Keratinocyte (primary cell): ENCODE data around the gene PPP4R2. TPM values are rescaled to one million over a fixed set of nuclear protein-coding genes. Genes with fewer than 3 reads are reported as not detected.

ENCODE experiments used
- DNase-seq: peaks from one replicate; pipeline ENCODE4 v3.0.0-alpha.2; 2011; ENCODE audit warnings: low read depth, missing footprints, low spot score
- FAIRE-seq: peaks from 2 replicates; lab custom pipeline; 2011; peaks lifted over from hg19 to GRCh38; lab: Jason Lieb, UNC
- H2AFZ ChIP-seq: 2 replicates; pipeline ENCODE4 v1.6.0; 2012; ENCODE audit warnings: low read length, control low read depth, inconsistent platforms; ENCODE audit not compliant: control insufficient read depth
- H3K27ac ChIP-seq: 2 replicates; pipeline ENCODE4 v1.5.1; 2011; ENCODE audit warnings: low read length; ENCODE audit not compliant: control insufficient read depth, insufficient read depth
- H3K27me3 ChIP-seq: 3 replicates; pipeline ENCODE4 v1.6.0; 2011; ENCODE audit warnings: low read length; ENCODE audit not compliant: control insufficient read depth, insufficient read depth; ENCODE audit errors: extremely low read depth
- H3K36me3 ChIP-seq, 2 experiments: 2 replicates in 1 of 2; 3 replicates in 1 of 2; pipeline ENCODE4 v1.5.1; 2011; ENCODE audit warnings: low read length in 2 of 2, mild to moderate bottlenecking in 1 of 2; ENCODE audit not compliant: control insufficient read depth in 2 of 2, insufficient read depth in 2 of 2; ENCODE audit errors: extremely low read depth in 1 of 2
- H3K4me1 ChIP-seq: 3 replicates; pipeline ENCODE4 v1.5.1; 2011; ENCODE audit warnings: low read length; ENCODE audit not compliant: control insufficient read depth, insufficient read depth; ENCODE audit errors: extremely low read depth
- H3K4me2 ChIP-seq: 3 replicates; pipeline ENCODE4 v1.6.0; 2011; ENCODE audit warnings: low read depth, low read length; ENCODE audit not compliant: control insufficient read depth, insufficient read depth; ENCODE audit errors: extremely low read depth
- H3K4me3 ChIP-seq, 3 experiments: fragments of 200-600 bp in 1 of 3; sonication (generic) in 1 of 3; 2 replicates in 2 of 3; 3 replicates in 1 of 3; pipeline ENCODE4 v1.5.1; 2011 to 2016; ENCODE audit warnings: low read length in 3 of 3, mild to moderate bottlenecking in 3 of 3, control low read depth in 2 of 3, inconsistent platforms in 1 of 3, low read depth in 1 of 3, mixed read lengths in 1 of 3, mixed run types in 1 of 3, moderate library complexity in 1 of 3; ENCODE audit not compliant: control insufficient read depth in 2 of 3, insufficient read depth in 2 of 3; ENCODE audit errors: extremely low read depth in 1 of 3
- H3K79me2 ChIP-seq: 2 replicates; pipeline ENCODE4 v1.6.0; 2012; ENCODE audit warnings: low read length; ENCODE audit not compliant: control insufficient read depth, insufficient read depth
- H3K9ac ChIP-seq: 3 replicates; pipeline ENCODE4 v1.6.0; 2011; ENCODE audit warnings: low read length; ENCODE audit not compliant: control insufficient read depth, insufficient read depth; ENCODE audit errors: extremely low read depth
- H3K9me1 ChIP-seq: 3 replicates; pipeline ENCODE4 v1.6.0; 2011; ENCODE audit warnings: low read length; ENCODE audit not compliant: control insufficient read depth, insufficient read depth; ENCODE audit errors: extremely low read depth
- H3K9me3 ChIP-seq: 2 replicates; pipeline ENCODE4 v1.5.1; 2012; ENCODE audit warnings: low read depth, low read length; ENCODE audit not compliant: control insufficient read depth
- H4K20me1 ChIP-seq: 3 replicates; pipeline ENCODE4 v1.6.0; 2011; ENCODE audit warnings: low read length; ENCODE audit not compliant: control insufficient read depth, insufficient read depth; ENCODE audit errors: extremely low read depth
- CTCF ChIP-seq, 3 experiments: IDR thresholded peaks in 1 of 3; conservative IDR thresholded peaks in 1 of 3; optimal IDR thresholded peaks in 1 of 3; 2 replicates in 2 of 3; 3 replicates in 1 of 3; pipeline versions ENCODE3 to v1.5.1; 2011; ENCODE audit warnings: low read length in 3 of 3, mild to moderate bottlenecking in 3 of 3, moderate library complexity in 2 of 3, control low read depth in 1 of 3, inconsistent platforms in 1 of 3; ENCODE audit not compliant: insufficient read depth in 2 of 3; ENCODE audit errors: extremely low read depth in 1 of 3
- EZH2 ChIP-seq: IDR thresholded peaks from one replicate; pipeline ENCODE4 v1.6.1; 2012; ENCODE audit warnings: inconsistent platforms, mild to moderate bottlenecking, low read length, moderate library complexity
- dilution Hi-C: fragments of 300-500 bp; cut with MboI; formaldehyde crosslinking; loops from one replicate; pipeline ENCODE4 v1.7.0; 2020; ENCODE audit warnings: low sequenced_read_pairs; ENCODE audit not compliant: extremely low pct_ligation_motif_present
- polyA plus RNA-seq, 5 experiments: library from polyadenylated mRNA; depleted of rRNA in 3 of 5; stranded (reverse) in 3 of 5; stranded (forward) in 1 of 5; unstranded in 1 of 5; fragments of >200 nt; gene quantifications; 1 replicate in 1 of 5; 2 replicates in 3 of 5; 3 replicates in 1 of 5; pipeline versions ENCODE4 v1.2.1 to v1.2.3, GENCODE V29; 2011 to 2012; ENCODE audit warnings: missing spikeins in 2 of 5, low read depth in 1 of 5, low replicate concordance in 1 of 5

The PPP4R2 gene
- polyA plus RNA-seq, 1 donor (not counting 4 experiments of a cell fraction or from before 2014, with no cell fraction given) = 46.6 TPM

GRCh38 chr3:72950372-72950771 lies 46.2 kb upstream of the PPP4R2 start:
- no peaks in the 10 kb centered on the region for H3K27me3 ChIP-seq

DNA sequence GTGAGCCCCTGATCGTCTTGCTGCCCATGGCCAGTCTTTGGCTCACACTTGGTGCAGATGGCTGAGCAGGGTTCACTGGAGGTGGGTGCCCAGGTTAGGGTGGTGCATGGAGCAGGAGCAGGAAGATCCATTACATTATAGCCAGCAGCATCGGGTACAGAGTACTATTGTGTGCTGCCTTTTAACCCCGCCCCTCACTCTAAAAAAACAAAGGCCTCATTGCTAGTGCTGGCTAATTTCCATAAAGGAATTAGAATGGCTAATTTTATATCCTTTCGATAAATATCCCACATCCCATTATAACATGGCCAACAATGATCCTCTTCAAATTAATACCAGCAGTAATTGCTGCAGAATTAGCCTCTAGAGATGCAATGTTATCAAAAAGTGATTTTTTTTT lies 45.8 kb upstream of the PPP4R2 start:
- TF ChIP-seq EZH2 (no peak), CTCF (optimal IDR thresholded peaks at IDR 0.05 in 1 of 3, IDR thresholded peaks at IDR 0.05 in 1 of 3, conservative IDR thresholded peaks at IDR 0.05 in 1 of 3; ENCODE audit: extremely low read depth in 1 of 3, insufficient read depth in 2 of 3, low read length in 3 of 3) (no peak)
- H3K4me2 ChIP-seq = no peak overlapping the region
- H3K4me3 ChIP-seq = no peak overlapping the region
- H2AFZ ChIP-seq = no peak overlapping the region
- DNase-seq (no peak), FAIRE-seq (no peak)
- dilution Hi-C loops = no loop called here
- no peaks in the 10 kb centered on the region for H4K20me1 ChIP-seq
- peaks cover 1% of the 10 kb centered on the region for H3K4me1 ChIP-seq
- H3K9me1 ChIP-seq = no peaks in the 10 kb centered on the region
- H3K27me3 ChIP-seq = no peaks in the 10 kb centered on the region
- no peaks in the 10 kb centered on the region for H3K9me3 ChIP-seq
- no peak overlapping the region for H3K9ac ChIP-seq
- H3K27ac ChIP-seq = no peak overlapping the region
- H3K79me2 ChIP-seq = no peaks in the 10 kb centered on the region
- no peaks in the 10 kb centered on the region for H3K36me3 ChIP-seq

More at GRCh38 chr3:72950372-72950771, 46.2 kb upstream of the PPP4R2 start:
- FAIRE-seq (no peak), DNase-seq (no peak)
- H4K20me1 ChIP-seq = no peaks in the 10 kb centered on the region
- H3K36me3 ChIP-seq = no peaks in the 10 kb centered on the region
- no peak for TF ChIP-seq CTCF (optimal IDR thresholded peaks at IDR 0.05 in 1 of 3, IDR thresholded peaks at IDR 0.05 in 1 of 3, conservative IDR thresholded peaks at IDR 0.05 in 1 of 3; ENCODE audit: extremely low read depth in 1 of 3, insufficient read depth in 2 of 3, low read length in 3 of 3)
- no peak for TF ChIP-seq EZH2
- H3K9ac ChIP-seq = no peak overlapping the region
- H3K27ac ChIP-seq = no peak overlapping the region
- H3K9me1 ChIP-seq = no peaks in the 10 kb centered on the region
- H3K9me3 ChIP-seq = no peaks in the 10 kb centered on the region
- H2AFZ ChIP-seq = no peak overlapping the region
- no peaks in the 10 kb centered on the region for H3K79me2 ChIP-seq
- H3K4me3 ChIP-seq = no peak overlapping the region
- H3K4me1 ChIP-seq = peaks cover 6% of the 10 kb centered on the region
- dilution Hi-C loops = no loop called here
- no peak overlapping the region for H3K4me2 ChIP-seq
